Stimulated activated CD4-positive, alpha-beta T cell treated with anti-CD3 and anti-CD28 coated beads, TNF-alpha, amount 100 ng/mL, for 4 hours (primary cell): ENCODE data around the gene MRPL24.

Experiments
- DNase-seq, 3 experiments: peaks; one replicate each; pipeline ENCODE4 v3.0.0-alpha.2; 2020; ENCODE audit warnings: low read depth in 3 of 3

The MRPL24 gene

GRCh38 chr1:156692441-156692924 lies 48.4 kb downstream of the MRPL24 start:
- DNase-seq, result no peak

GRCh38 chr1:156691665-156692440 lies 49.0 kb downstream of the MRPL24 start:
- DNase-seq, result no peak

- DNase-seq, result no peak
Observed at GRCh38 chr1:156691191-156691590, 49.7 kb downstream of the MRPL24 start.

- no peak for DNase-seq
Observed at GRCh38 chr1:156690675-156691036, 50.2 kb downstream of the MRPL24 start.

- no peak for DNase-seq
Observed at GRCh38 chr1:156689953-156690674, 50.8 kb downstream of the MRPL24 start.

- peak; percentile 51 to 57 (median 54) for DNase-seq
Observed at GRCh38 chr1:156689035-156689952, 51.6 kb downstream of the MRPL24 start.
